GM18519 (cell line): ENCODE measurements around the gene PITPNB.

Experiments
- ATAC-seq: cut with Tn5 transposase; IDR thresholded peaks from one replicate; pipeline ENCODE4 v1.9.1; 2021; ENCODE audit warnings: mild to moderate bottlenecking, moderate library complexity; ENCODE audit not compliant: unreplicated experiment, low FRiP score

Gene PITPNB

GRCh38 chr22:27805841-27806240, 113.2 kb downstream of the PITPNB start:
- no peak for ATAC-seq

GRCh38 chr22:27804470-27805297, 114.4 kb downstream of the PITPNB start:
- no peak for ATAC-seq

DNA sequence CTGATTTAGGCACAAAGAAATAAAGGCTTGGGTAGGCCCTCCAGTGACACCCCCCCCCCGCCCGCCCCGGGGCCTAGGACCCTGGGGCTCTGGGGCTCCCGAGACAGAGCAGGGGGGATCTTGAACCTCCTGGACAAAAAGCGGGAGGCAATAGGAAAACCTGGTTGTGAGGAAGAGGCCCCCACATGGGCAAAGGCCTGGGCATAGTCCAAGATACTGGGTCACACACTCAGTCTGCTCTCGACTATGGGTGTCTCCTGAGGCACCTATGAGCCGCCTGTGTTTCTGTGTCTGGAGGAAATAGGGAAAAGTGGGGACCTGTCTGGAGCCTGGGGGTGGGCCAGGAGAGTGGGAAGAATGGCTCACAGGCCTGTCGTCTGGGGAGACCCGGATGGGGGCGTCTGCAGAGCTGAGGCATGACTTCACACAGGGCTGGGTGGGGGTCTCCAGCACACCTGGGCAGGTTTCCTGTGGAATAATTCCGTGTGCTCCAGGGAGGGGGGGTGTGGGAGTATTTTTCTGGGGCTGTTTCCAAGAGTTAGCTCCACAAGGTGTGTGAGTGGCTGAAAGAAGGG, 115.1 kb downstream of the PITPNB start:
- ATAC-seq = no peak

DNA sequence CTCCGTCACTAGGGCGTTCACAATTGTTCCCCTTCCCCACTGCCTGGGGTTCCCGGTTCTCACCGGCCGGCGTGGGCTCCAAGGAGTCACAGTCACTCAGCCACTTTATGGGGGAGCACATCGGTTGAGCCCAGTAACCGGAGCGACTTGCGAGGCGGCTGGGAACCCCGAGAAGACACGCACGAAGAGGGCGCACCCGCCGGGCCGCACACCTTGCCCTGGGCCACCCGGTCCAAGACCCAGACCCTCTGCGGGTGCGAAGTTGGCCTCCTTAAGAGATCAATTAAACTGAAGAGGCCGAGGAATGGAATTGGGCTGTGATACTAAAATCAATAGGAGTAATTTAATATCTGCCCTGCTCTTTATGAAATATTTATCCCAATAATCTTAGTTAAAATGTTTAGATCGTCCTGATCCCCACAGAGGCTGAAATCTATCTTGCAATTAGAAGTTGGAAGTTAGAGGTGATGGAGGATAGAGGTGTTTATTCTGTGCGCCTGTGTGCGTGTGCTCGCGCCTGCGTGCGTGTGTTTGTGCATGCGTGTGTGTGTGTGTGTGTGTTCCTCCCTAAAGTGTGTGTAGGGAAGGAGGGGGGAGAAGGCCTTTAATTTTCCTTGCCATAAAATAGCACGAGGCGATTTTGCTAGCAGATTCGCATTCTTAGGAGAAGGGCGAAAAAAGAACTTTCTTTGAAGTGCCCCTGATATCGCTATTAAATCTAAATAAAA, 116.5 kb downstream of the PITPNB start:
- no peak for ATAC-seq
